Neural cell (in vitro differentiated cells): ENCODE data around the gene ELMO1. TPM values are rescaled to one million over a fixed set of nuclear protein-coding genes. Genes with fewer than 3 reads are reported as not detected.

Experiments used
- H2AFZ ChIP-seq: fragments of 200-600, 300-800 bp; sonication (generic), shearing (Covaris generic); 2 replicates; pipeline ENCODE4 v1.6.0; 2014; ENCODE audit warnings: low read depth, mild to moderate bottlenecking, antibody characterized with exemption, low read length, moderate library complexity
- H3F3A ChIP-seq: fragments of 200-600 bp; shearing (Covaris generic); 2 replicates; pipeline ENCODE4 v1.6.1; 2016; ENCODE audit warnings: mild to moderate bottlenecking, moderate library complexity, mixed read lengths, antibody characterized with exemption, low read length; ENCODE audit not compliant: insufficient read depth, poor library complexity, severe bottlenecking
- H3K27ac ChIP-seq: fragments of 200-600, 300-800 bp; sonication (generic), shearing (Covaris generic); 2 replicates; pipeline ENCODE4 v1.5.1; 2014; ENCODE audit warnings: mild to moderate bottlenecking, low read length, moderate library complexity
- H3K27me3 ChIP-seq: fragments of 300-800, 200-600 bp; sonication (generic), shearing (Covaris generic); 2 replicates; pipeline ENCODE4 v1.6.0; 2014; ENCODE audit warnings: mild to moderate bottlenecking, low read depth, low read length, moderate library complexity; ENCODE audit not compliant: insufficient read depth
- H3K36me3 ChIP-seq: fragments of 300-800, 200-600 bp; sonication (generic), shearing (Covaris generic); 2 replicates; pipeline ENCODE4 v1.5.1; 2014; ENCODE audit warnings: mild to moderate bottlenecking, antibody characterized with exemption, low read length, moderate library complexity; ENCODE audit not compliant: insufficient read depth
- H3K4me2 ChIP-seq: fragments of 300-800, 200-600 bp; sonication (generic), shearing (Covaris generic); 2 replicates; pipeline ENCODE4 v1.6.0; 2014; ENCODE audit warnings: mild to moderate bottlenecking, low read length
- H3K4me3 ChIP-seq: fragments of 300-800, 200-600 bp; sonication (generic), shearing (Covaris generic); 2 replicates; pipeline ENCODE4 v1.5.1; 2014; ENCODE audit warnings: mild to moderate bottlenecking, low read length, moderate library complexity
- H3K79me2 ChIP-seq: fragments of 200-600 bp; shearing (Covaris generic); replicated peaks from 2 replicates; pipeline ENCODE4 v1.6.0; 2014; ENCODE audit warnings: mild to moderate bottlenecking, low read length, moderate library complexity; ENCODE audit not compliant: insufficient read depth
- H3K9ac ChIP-seq: fragments of 300-800, 200-600 bp; sonication (generic), shearing (Covaris generic); 2 replicates; pipeline ENCODE4 v1.6.1; 2016; ENCODE audit warnings: mild to moderate bottlenecking, low read length, mixed read lengths
- H3K9me2 ChIP-seq: fragments of 200-600 bp; shearing (Covaris generic); 2 replicates; pipeline ENCODE4 v1.6.1; 2016; ENCODE audit warnings: mild to moderate bottlenecking, low read length, mixed read lengths; ENCODE audit not compliant: insufficient read depth
- H3K9me3 ChIP-seq: fragments of 200-600, 300-800 bp; sonication (generic), shearing (Covaris generic); 2 replicates; pipeline ENCODE4 v1.6.1; 2016; ENCODE audit warnings: mild to moderate bottlenecking, mixed run types, low read length, moderate library complexity, mixed read lengths
- H4K20me1 ChIP-seq: fragments of 200-600 bp; shearing (Covaris generic); 2 replicates; pipeline ENCODE4 v1.6.1; 2016; ENCODE audit warnings: mild to moderate bottlenecking, mixed run types; ENCODE audit not compliant: insufficient read depth
- EP300 ChIP-seq: fragments of 450-650 bp; conservative IDR thresholded peaks from 2 replicates; pipeline ENCODE4 v1.6.1; 2014; ENCODE audit warnings: antibody characterized with exemption, mild to moderate bottlenecking, moderate library complexity; ENCODE audit not compliant: poor library complexity, severe bottlenecking
- EZH2 ChIP-seq: fragments of 200-600, 300-800 bp; shearing (Covaris generic), sonication (generic); IDR thresholded peaks from 2 replicates; pipeline ENCODE4 v1.6.1; 2014; ENCODE audit warnings: antibody characterized with exemption, low read length, borderline replicate concordance, mild to moderate bottlenecking; ENCODE audit not compliant: insufficient read depth, poor library complexity, severe bottlenecking
- MXI1 ChIP-seq: fragments of 450-650 bp; conservative IDR thresholded peaks from 2 replicates; pipeline ENCODE4 v1.6.1; 2014; ENCODE audit warnings: antibody characterized with exemption, mild to moderate bottlenecking; ENCODE audit not compliant: poor library complexity, severe bottlenecking
- POLR2AphosphoS5 ChIP-seq: IDR thresholded peaks from 2 replicates; pipeline ENCODE4 v1.6.1; 2012
- RAD21 ChIP-seq: fragments of 450-650 bp; conservative IDR thresholded peaks from 2 replicates; pipeline ENCODE4 v1.6.1; 2014; ENCODE audit warnings: antibody characterized with exemption, mild to moderate bottlenecking, moderate library complexity
- SMC3 ChIP-seq: fragments of 450-650 bp; conservative IDR thresholded peaks from 2 replicates; pipeline ENCODE4 v1.6.1; 2014; ENCODE audit warnings: antibody characterized with exemption, mild to moderate bottlenecking, moderate library complexity; ENCODE audit not compliant: poor library complexity
- TAF1 ChIP-seq: IDR thresholded peaks from 2 replicates; pipeline ENCODE4 v1.6.1; 2012; ENCODE audit warnings: low read depth
- polyA plus RNA-seq: library from polyadenylated mRNA; depleted of rRNA; stranded (reverse); fragments of >200 nt; gene quantifications from 2 replicates; pipeline ENCODE4 v1.2.3, GENCODE V29; 2014
- TF ChIP-seq, protein P1 (sequence below): fragments of 450-650 bp; IDR thresholded peaks from 2 replicates; pipeline ENCODE4 v1.5.1; 2014; ENCODE audit warnings: antibody characterized with exemption, mild to moderate bottlenecking, moderate library complexity; ENCODE audit not compliant: poor library complexity, severe bottlenecking
- TF ChIP-seq, protein P2 (sequence below): IDR thresholded peaks from 2 replicates; pipeline ENCODE4 v1.6.1; 2012; ENCODE audit warnings: borderline replicate concordance

The ELMO1 gene
- polyA plus RNA-seq, 1 donor from 2014 or later = 12.2 TPM

DNA sequence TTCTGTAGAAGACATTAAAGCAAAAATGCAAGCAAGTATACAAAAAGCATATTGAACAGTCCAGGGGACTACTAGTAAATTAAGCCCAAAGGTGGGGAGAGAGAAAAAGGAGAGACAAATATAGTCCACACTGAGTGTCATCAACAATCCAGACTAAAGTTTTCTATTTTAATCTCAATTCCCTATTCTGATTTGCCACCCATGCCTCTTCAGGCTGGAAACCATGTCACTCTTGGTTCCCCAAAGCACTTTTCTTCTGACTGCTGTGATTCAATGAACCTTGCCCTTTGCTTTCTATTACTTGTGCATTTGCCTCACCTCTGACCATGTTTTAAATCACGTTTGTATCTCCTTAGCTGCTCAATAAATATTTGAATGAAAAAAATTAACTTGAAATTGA lies 629.0 kb downstream of the ELMO1 start:
- Histone ChIP-seq H3K36me3 (no peaks in the 10 kb centered on the region), H3K27ac (no peak overlapping the region), H2AFZ (no peak overlapping the region), H3K9me3 (no peaks in the 10 kb centered on the region), H3K79me2 (no peaks in the 10 kb centered on the region), H3F3A (no peaks in the 10 kb centered on the region), H3K9ac (no peak overlapping the region), H3K4me2 (no peak overlapping the region), H3K27me3 (no peaks in the 10 kb centered on the region), H4K20me1 (no peaks in the 10 kb centered on the region), H3K4me3 (no peak overlapping the region), H3K9me2 (no peaks in the 10 kb centered on the region)
- TF ChIP-seq RAD21 (no peak), EZH2 (no peak), SMC3 (no peak), EP300 (no peak), MXI1 (no peak), TAF1 (no peak), POLR2AphosphoS5 (no peak)
- TF ChIP-seq, protein P1, sequence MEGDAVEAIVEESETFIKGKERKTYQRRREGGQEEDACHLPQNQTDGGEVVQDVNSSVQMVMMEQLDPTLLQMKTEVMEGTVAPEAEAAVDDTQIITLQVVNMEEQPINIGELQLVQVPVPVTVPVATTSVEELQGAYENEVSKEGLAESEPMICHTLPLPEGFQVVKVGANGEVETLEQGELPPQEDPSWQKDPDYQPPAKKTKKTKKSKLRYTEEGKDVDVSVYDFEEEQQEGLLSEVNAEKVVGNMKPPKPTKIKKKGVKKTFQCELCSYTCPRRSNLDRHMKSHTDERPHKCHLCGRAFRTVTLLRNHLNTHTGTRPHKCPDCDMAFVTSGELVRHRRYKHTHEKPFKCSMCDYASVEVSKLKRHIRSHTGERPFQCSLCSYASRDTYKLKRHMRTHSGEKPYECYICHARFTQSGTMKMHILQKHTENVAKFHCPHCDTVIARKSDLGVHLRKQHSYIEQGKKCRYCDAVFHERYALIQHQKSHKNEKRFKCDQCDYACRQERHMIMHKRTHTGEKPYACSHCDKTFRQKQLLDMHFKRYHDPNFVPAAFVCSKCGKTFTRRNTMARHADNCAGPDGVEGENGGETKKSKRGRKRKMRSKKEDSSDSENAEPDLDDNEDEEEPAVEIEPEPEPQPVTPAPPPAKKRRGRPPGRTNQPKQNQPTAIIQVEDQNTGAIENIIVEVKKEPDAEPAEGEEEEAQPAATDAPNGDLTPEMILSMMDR = no peak
- TF ChIP-seq, protein P2, sequence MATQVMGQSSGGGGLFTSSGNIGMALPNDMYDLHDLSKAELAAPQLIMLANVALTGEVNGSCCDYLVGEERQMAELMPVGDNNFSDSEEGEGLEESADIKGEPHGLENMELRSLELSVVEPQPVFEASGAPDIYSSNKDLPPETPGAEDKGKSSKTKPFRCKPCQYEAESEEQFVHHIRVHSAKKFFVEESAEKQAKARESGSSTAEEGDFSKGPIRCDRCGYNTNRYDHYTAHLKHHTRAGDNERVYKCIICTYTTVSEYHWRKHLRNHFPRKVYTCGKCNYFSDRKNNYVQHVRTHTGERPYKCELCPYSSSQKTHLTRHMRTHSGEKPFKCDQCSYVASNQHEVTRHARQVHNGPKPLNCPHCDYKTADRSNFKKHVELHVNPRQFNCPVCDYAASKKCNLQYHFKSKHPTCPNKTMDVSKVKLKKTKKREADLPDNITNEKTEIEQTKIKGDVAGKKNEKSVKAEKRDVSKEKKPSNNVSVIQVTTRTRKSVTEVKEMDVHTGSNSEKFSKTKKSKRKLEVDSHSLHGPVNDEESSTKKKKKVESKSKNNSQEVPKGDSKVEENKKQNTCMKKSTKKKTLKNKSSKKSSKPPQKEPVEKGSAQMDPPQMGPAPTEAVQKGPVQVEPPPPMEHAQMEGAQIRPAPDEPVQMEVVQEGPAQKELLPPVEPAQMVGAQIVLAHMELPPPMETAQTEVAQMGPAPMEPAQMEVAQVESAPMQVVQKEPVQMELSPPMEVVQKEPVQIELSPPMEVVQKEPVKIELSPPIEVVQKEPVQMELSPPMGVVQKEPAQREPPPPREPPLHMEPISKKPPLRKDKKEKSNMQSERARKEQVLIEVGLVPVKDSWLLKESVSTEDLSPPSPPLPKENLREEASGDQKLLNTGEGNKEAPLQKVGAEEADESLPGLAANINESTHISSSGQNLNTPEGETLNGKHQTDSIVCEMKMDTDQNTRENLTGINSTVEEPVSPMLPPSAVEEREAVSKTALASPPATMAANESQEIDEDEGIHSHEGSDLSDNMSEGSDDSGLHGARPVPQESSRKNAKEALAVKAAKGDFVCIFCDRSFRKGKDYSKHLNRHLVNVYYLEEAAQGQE = no peak

DNA sequence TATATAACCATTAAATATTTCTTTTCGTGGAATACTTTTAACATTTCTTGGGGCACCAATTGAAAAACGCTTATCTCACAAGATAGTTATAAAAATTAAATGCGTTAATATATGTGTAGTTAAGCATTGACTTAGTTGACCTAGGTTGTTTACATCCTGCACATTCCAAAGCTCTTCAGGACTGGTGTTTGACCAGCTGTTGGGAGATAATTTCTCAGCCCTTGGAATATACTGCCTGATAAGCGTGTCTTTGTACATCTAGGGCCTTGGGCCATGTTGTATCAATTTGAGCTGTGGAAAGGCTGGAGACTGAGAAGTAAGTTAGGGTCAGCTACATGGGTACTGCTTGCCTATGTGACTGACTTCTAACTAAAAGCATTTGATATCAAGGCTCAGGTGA lies 634.4 kb downstream of the ELMO1 start:
- Histone ChIP-seq H3K9me3 (no peaks in the 10 kb centered on the region), H3F3A (no peaks in the 10 kb centered on the region), H3K36me3 (no peaks in the 10 kb centered on the region), H3K27ac (no peak overlapping the region), H3K27me3 (no peaks in the 10 kb centered on the region), H2AFZ (no peak overlapping the region), H3K9ac (no peak overlapping the region), H3K4me3 (no peak overlapping the region), H3K79me2 (no peaks in the 10 kb centered on the region), H3K9me2 (no peaks in the 10 kb centered on the region), H3K4me2 (no peak overlapping the region), H4K20me1 (no peaks in the 10 kb centered on the region)
- TF ChIP-seq TAF1 = no peak
- TF ChIP-seq, protein P2 = no peak
- TF ChIP-seq, protein P1 = no peak
- no peak for TF ChIP-seq SMC3
- TF ChIP-seq EP300 = no peak
- TF ChIP-seq POLR2AphosphoS5 = no peak
- no peak for TF ChIP-seq MXI1
- TF ChIP-seq EZH2 = no peak
- TF ChIP-seq RAD21 = no peak
